HEK293 (cell line): ENCODE measurements around the gene DUSP6.

Source experiments
- CTCF ChIA-PET: fragments of 350-600 bp; formaldehyde crosslinking; extraction: SDS; loops from one replicate; lab custom pipeline; 2021; ENCODE audit warnings: antibody characterized with exemption; lab: Yijun Ruan, JAX
- POLR2A ChIA-PET: fragments of 300-600 bp; formaldehyde crosslinking; extraction: SDS; loops from one replicate; lab custom pipeline; 2020; ENCODE audit warnings: antibody characterized with exemption, inconsistent platforms; lab: Yijun Ruan, JAX
- H3K27ac ChIP-seq: fragments of 200-500 bp; sonication (Bioruptor generic); 2 replicates; pipeline ENCODE4 v1.5.1; 2014; ENCODE audit warnings: low read depth, low read length, control low read depth, inconsistent platforms; ENCODE audit errors: extremely low read depth
- H3K36me3 ChIP-seq, 2 experiments: fragments of 200-500 bp in 1 of 2; sonication (Bioruptor generic) in 1 of 2; 1 replicate in 1 of 2; 2 replicates in 1 of 2; pipeline ENCODE4 v1.5.1; 2014 to 2017; ENCODE audit warnings: inconsistent platforms in 2 of 2, low read length in 2 of 2; ENCODE audit not compliant: control insufficient read depth in 2 of 2, insufficient read depth in 1 of 2
- H3K4me1 ChIP-seq: fragments of 200-500 bp; sonication (Bioruptor generic); 2 replicates; pipeline ENCODE4 v1.5.1; 2014; ENCODE audit warnings: mild to moderate bottlenecking, low read length, inconsistent platforms; ENCODE audit not compliant: control insufficient read depth, insufficient read depth
- H3K4me3 ChIP-seq: 2 replicates; pipeline ENCODE4 v1.5.1; 2011; ENCODE audit warnings: low read depth, mild to moderate bottlenecking, control low read depth, low read length, moderate library complexity
- H3K9me3 ChIP-seq: fragments of 200-500 bp; sonication (Bioruptor generic); 2 replicates; pipeline ENCODE4 v1.5.1; 2014; ENCODE audit warnings: low read depth, low read length, inconsistent platforms; ENCODE audit not compliant: control insufficient read depth, insufficient read depth
- FEZF1 ChIP-seq: fragments of 450-650 bp; formaldehyde crosslinking; IDR thresholded peaks from 2 replicates; pipeline ENCODE4 v1.5.1; 2016; ENCODE audit warnings: missing biosample characterization, missing genetic modification characterization
- GFI1B ChIP-seq: fragments of 450-650 bp; formaldehyde crosslinking; IDR thresholded peaks from 2 replicates; pipeline ENCODE4 v1.5.1; 2016; ENCODE audit warnings: missing biosample characterization, missing genetic modification characterization
- KLF7 ChIP-seq: fragments of 450-650 bp; formaldehyde crosslinking; IDR thresholded peaks from 2 replicates; pipeline ENCODE4 v1.5.1; 2016; ENCODE audit warnings: missing biosample characterization, missing genetic modification characterization, borderline replicate concordance
- MEIS1 ChIP-seq: sonication (generic); formaldehyde crosslinking; IDR thresholded peaks from 2 replicates; pipeline ENCODE4 v1.8.1; 2022; ENCODE audit warnings: missing genetic modification reagents, mild to moderate bottlenecking, borderline replicate concordance
- OVOL3 ChIP-seq: fragments of 450-650 bp; formaldehyde crosslinking; IDR thresholded peaks from 2 replicates; pipeline ENCODE4 v1.5.1; 2016; ENCODE audit warnings: missing biosample characterization, missing genetic modification characterization
- RBAK ChIP-seq: fragments of 450-650 bp; formaldehyde crosslinking; IDR thresholded peaks from 2 replicates; pipeline ENCODE4 v1.5.1; 2016; ENCODE audit warnings: missing biosample characterization, missing genetic modification characterization
- SALL2 ChIP-seq: fragments of 450-650 bp; formaldehyde crosslinking; IDR thresholded peaks from 2 replicates; pipeline ENCODE4 v1.5.0; 2017; ENCODE audit warnings: missing biosample characterization, mild to moderate bottlenecking, missing genetic modification characterization, borderline replicate concordance
- SP3 ChIP-seq: fragments of 450-650 bp; formaldehyde crosslinking; IDR thresholded peaks from 2 replicates; pipeline ENCODE4 v1.5.1; 2016; ENCODE audit warnings: missing biosample characterization, missing genetic modification characterization
- TSHZ1 ChIP-seq: fragments of 450-650 bp; formaldehyde crosslinking; IDR thresholded peaks from 2 replicates; pipeline ENCODE4 v1.5.1; 2016; ENCODE audit warnings: missing biosample characterization, missing genetic modification characterization, borderline replicate concordance
- ZBTB49 ChIP-seq: fragments of 450-650 bp; formaldehyde crosslinking; IDR thresholded peaks from 2 replicates; pipeline ENCODE4 v1.5.1; 2016; ENCODE audit warnings: missing biosample characterization, missing genetic modification characterization, low read depth
- ZNF184 ChIP-seq: fragments of 450-650 bp; IDR thresholded peaks from 2 replicates; pipeline ENCODE4 v1.5.1; 2018; ENCODE audit warnings: missing biosample characterization, mild to moderate bottlenecking, missing genetic modification characterization
- ZNF214 ChIP-seq: fragments of 450-650 bp; formaldehyde crosslinking; IDR thresholded peaks from 2 replicates; pipeline ENCODE4 v1.5.1; 2017; ENCODE audit warnings: missing biosample characterization, mild to moderate bottlenecking, missing genetic modification characterization, borderline replicate concordance
- ZNF221 ChIP-seq: fragments of 450-650 bp; formaldehyde crosslinking; IDR thresholded peaks from 2 replicates; pipeline ENCODE4 v1.5.1; 2017; ENCODE audit warnings: missing biosample characterization, missing genetic modification characterization, borderline replicate concordance
- ZNF23 ChIP-seq: fragments of 450-650 bp; formaldehyde crosslinking; IDR thresholded peaks from 2 replicates; pipeline ENCODE4 v1.5.1; 2016; ENCODE audit warnings: missing biosample characterization, missing genetic modification characterization, borderline replicate concordance
- ZNF292 ChIP-seq: fragments of 450-650 bp; formaldehyde crosslinking; IDR thresholded peaks from 2 replicates; pipeline ENCODE4 v1.5.1; 2016; ENCODE audit warnings: low read depth, missing biosample characterization, missing genetic modification characterization, borderline replicate concordance
- ZNF362 ChIP-seq: fragments of 450-650 bp; formaldehyde crosslinking; IDR thresholded peaks from 2 replicates; pipeline ENCODE4 v1.5.1; 2016; ENCODE audit warnings: missing biosample characterization, missing genetic modification characterization
- ZNF366 ChIP-seq: fragments of 450-650 bp; formaldehyde crosslinking; conservative IDR thresholded peaks from 2 replicates; pipeline ENCODE4 v1.5.1; 2016; ENCODE audit warnings: missing biosample characterization, missing genetic modification characterization
- ZNF398 ChIP-seq: fragments of 450-650 bp; formaldehyde crosslinking; IDR thresholded peaks from 2 replicates; pipeline ENCODE4 v1.5.1; 2017; ENCODE audit warnings: missing biosample characterization, missing genetic modification characterization
- ZNF423 ChIP-seq: fragments of 450-650 bp; formaldehyde crosslinking; IDR thresholded peaks from 2 replicates; pipeline ENCODE4 v1.5.1; 2016; ENCODE audit warnings: missing biosample characterization, missing genetic modification characterization
- ZNF501 ChIP-seq: fragments of 450-650 bp; formaldehyde crosslinking; IDR thresholded peaks from 2 replicates; pipeline ENCODE4 v1.5.1; 2016; ENCODE audit warnings: missing biosample characterization, missing genetic modification characterization
- ZNF521 ChIP-seq: fragments of 450-650 bp; formaldehyde crosslinking; IDR thresholded peaks from 2 replicates; pipeline ENCODE4 v1.5.1; 2017; ENCODE audit warnings: missing biosample characterization, mild to moderate bottlenecking, missing genetic modification characterization
- ZNF561 ChIP-seq: fragments of 450-650 bp; IDR thresholded peaks from 2 replicates; pipeline ENCODE4 v1.5.1; 2018; ENCODE audit warnings: missing biosample characterization, missing genetic modification characterization, borderline replicate concordance
- ZNF600 ChIP-seq: fragments of 450-650 bp; formaldehyde crosslinking; IDR thresholded peaks from 2 replicates; pipeline ENCODE4 v1.5.1; 2016; ENCODE audit warnings: missing biosample characterization, missing genetic modification characterization
- ZNF623 ChIP-seq: fragments of 450-650 bp; formaldehyde crosslinking; IDR thresholded peaks from 2 replicates; pipeline ENCODE4 v1.5.1; 2016; ENCODE audit warnings: missing biosample characterization, missing genetic modification characterization
- ZNF626 ChIP-seq: fragments of 450-650 bp; sonication (Bioruptor Pico); formaldehyde crosslinking; IDR thresholded peaks from 2 replicates; pipeline ENCODE4 v1.5.1; 2018; ENCODE audit warnings: missing biosample characterization, missing genetic modification characterization, inconsistent platforms
- ZNF76 ChIP-seq: fragments of 450-650 bp; formaldehyde crosslinking; IDR thresholded peaks from 2 replicates; pipeline ENCODE4; 2016; ENCODE audit warnings: low read depth, missing biosample characterization, missing genetic modification characterization, borderline replicate concordance
- ZNF837 ChIP-seq: fragments of 450-650 bp; formaldehyde crosslinking; IDR thresholded peaks from 2 replicates; pipeline ENCODE4 v1.5.1; 2016; ENCODE audit warnings: missing biosample characterization, missing genetic modification characterization

Gene DUSP6

GRCh38 chr12:89314060-89314761 lies 38.1 kb downstream of the DUSP6 start:
- ChIA-PET POLR2A (no interaction called here), CTCF (interaction anchor here (0.6 kb wide), 1 partner anchor 256 kb away, joined by 6 read pairs; no protein-coding TSS in a partner anchor)
- no peaks in the 10 kb centered on the region for H3K36me3 ChIP-seq
- peaks cover 9% of the 10 kb centered on the region for H3K4me1 ChIP-seq
- no peak overlapping the region for H3K27ac ChIP-seq
- TF ChIP-seq KLF7 (no peak), RBAK (tag by site-specific recombination) (no peak), FEZF1 (tag by site-specific recombination) (no peak), ZNF366 (tag by site-specific recombination) (no peak), ZNF521 (tag by site-specific recombination) (no peak), ZNF23 (tag by site-specific recombination) (no peak), ZNF561 (no peak), ZNF600 (tag by site-specific recombination) (no peak), SP3 (tag by site-specific recombination) (no peak), ZNF423 (no peak), OVOL3 (no peak), ZNF214 (tag by site-specific recombination) (no peak), ZNF501 (tag by site-specific recombination) (no peak), ZNF837 (tag by site-specific recombination) (no peak), MEIS1 (no peak), SALL2 (tag by site-specific recombination) (no peak)
- no peaks in the 10 kb centered on the region for H3K9me3 ChIP-seq
- no peak overlapping the region for H3K4me3 ChIP-seq

- CTCF ChIA-PET = no interaction called here
- Histone ChIP-seq H3K27ac (no peak overlapping the region), H3K36me3 (no peaks in the 10 kb centered on the region), H3K4me1 (peaks cover 21% of the 10 kb centered on the region), H3K9me3 (no peaks in the 10 kb centered on the region), H3K4me3 (no peak overlapping the region)
- POLR2A ChIA-PET = no interaction called here
- TF ChIP-seq TSHZ1 (tag by site-specific recombination) = no peak
- no peak for TF ChIP-seq ZNF184
- no peak for TF ChIP-seq ZBTB49 (tag by site-specific recombination)
- no peak for TF ChIP-seq ZNF626
- TF ChIP-seq ZNF292 (tag by site-specific recombination) = no peak
- TF ChIP-seq GFI1B (tag by site-specific recombination) = no peak
- no peak for TF ChIP-seq ZNF362
- no peak for TF ChIP-seq ZNF221
- TF ChIP-seq ZNF398 (tag by site-specific recombination) = no peak
- no peak for TF ChIP-seq ZNF76 (tag by site-specific recombination)
- no peak for TF ChIP-seq ZNF623 (tag by site-specific recombination)
These were observed 40.5 kb downstream of the DUSP6 start for GRCh38 chr12:89311703-89312293.
